Glomerular endothelial cell (primary cell): ENCODE measurements around the gene BEST2. TPM values are rescaled to one million over a fixed set of nuclear protein-coding genes. Genes with fewer than 3 reads are reported as not detected.

Experiments used
- DNase-seq: peaks from one replicate; pipeline ENCODE4 v3.0.0-alpha.2; 2011; ENCODE audit warnings: low read depth, low spot score; ENCODE audit errors: extremely low read depth
- total RNA-seq: library from RNA; depleted of rRNA; stranded (reverse); fragments of >200 nt; gene quantifications from 2 replicates; pipeline ENCODE4 v1.2.3, GENCODE V29; 2015

Gene BEST2
- total RNA-seq, 1 donor from 2014 or later: not detected

DNA sequence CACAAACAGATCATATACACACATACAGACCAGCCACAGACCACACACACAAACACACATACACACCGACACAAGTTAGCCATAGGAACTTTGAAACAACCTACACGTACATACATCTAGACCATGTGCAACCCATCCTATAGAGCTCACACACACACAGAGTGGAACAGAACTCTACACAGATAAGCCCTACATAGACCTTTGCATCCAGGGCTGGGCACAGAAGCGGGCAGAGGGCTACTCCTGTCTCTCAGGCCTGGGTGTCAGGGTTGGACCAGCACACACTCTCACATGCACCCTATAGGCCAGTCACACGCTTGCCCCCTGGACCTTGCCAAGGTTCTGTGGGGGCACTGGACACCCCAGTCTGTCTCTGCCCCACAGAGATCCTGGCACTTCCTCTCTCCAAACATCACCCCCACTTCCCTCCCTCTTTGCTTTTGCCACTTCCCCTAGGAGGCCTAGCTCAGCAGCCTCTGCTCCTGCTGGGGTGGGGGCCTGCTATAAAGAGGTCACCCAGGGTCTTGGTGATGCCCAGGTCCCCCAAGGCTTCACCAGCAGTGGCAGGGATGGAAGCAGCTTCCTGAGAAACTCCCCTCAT lies 33.9 kb downstream of the BEST2 start:
- DNase-seq: no peak

DNA sequence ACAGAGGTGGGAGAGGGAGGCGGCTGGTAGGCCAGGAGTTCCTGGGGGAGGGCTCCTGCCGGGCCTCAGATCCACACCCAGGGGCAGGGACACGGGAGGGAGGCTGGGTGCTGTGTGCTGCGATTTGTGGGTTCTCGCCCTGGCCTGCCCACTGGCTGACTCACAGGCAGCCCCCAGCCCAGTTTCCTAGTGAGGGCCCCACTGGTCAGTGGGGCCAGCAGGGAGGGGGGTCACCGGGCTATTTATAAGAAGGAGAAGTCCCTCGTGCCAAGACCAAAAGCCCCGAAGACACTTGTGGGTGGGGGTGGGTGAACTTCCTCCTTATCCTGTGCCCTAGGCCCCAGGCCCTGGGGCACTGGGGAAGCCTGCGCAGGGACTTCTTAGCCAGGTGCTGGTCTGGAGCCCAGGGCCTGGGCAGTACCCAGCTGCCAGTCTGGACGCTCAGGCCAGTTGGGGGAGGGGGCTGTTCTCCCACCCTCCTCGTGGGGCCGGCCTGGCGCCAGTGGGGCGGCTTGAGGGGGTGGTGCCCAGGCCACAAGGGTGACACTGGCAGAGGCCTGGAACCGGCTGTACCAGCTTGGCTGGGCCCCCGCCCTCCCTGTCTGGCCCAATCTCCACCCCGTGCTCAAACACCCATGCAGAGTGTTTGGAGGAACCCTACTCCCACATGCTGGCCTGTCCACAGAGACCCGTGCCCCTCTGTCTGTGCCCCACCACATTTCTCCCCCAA lies 34.7 kb downstream of the BEST2 start:
- no peak for DNase-seq

DNA sequence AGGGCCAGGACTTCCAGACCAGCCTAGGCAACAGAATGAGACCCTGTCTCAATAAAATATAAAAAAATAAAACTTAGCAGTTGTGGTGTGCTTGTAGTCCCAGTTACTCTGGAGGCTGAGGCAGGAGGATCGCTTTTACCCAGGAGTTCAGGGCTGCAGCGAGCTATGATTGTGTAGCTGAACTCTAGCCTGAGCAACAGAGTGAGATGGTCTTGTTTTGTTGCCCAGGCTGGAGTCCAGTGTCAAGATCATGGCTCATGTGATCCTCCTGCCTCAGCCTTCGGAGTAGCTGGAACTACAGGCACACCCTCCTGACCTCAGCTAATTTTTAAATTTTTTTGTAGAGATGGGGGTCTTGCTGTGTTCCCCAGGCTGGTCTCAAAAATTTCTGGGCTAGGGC lies 35.4 kb downstream of the BEST2 start:
- DNase-seq: no peak

DNA sequence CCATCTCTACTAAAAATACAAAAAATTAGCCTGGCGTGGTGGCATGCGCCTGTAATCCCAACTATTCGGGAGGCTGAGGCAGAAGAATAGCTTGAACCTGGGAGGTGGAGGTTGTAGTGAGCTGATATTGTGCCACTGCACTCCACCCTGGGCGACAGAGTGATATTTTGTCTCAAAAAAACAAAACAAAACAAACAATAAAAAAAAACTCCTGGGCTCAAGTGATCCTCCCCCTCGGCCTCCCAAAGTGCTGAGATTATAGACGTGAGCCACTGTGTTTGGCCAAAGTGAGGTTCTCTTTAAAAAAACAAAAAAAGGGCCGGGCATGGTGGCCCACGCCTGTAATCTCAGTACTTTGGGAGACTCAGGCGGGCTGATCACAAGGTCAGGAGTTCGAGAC lies 35.9 kb downstream of the BEST2 start:
- DNase-seq: no peak

- no peak for DNase-seq
Measured at GRCh38 chr19:12788042-12788681, 36.6 kb downstream of the BEST2 start.

DNA sequence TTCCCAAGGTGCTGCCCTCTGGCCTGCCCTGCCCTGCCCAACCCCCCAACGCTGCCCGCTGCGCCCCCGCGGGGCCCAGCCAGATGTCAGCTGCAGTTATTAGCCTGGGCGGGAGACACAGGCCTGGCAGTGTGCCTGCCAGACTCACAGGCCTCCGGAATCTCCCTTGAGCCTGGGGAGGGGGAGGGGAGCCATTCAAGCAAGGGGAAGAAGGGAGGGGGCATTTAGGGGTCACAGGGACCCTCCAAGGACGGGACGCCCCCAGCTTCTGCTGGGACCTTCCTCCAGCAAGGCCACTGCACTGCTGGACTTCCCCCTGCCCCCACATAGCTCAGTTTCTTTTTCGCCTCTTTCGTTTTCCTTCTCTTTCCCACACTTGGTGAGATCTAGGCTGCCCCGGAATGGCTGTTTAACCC lies 37.1 kb downstream of the BEST2 start:
- no peak for DNase-seq

DNA sequence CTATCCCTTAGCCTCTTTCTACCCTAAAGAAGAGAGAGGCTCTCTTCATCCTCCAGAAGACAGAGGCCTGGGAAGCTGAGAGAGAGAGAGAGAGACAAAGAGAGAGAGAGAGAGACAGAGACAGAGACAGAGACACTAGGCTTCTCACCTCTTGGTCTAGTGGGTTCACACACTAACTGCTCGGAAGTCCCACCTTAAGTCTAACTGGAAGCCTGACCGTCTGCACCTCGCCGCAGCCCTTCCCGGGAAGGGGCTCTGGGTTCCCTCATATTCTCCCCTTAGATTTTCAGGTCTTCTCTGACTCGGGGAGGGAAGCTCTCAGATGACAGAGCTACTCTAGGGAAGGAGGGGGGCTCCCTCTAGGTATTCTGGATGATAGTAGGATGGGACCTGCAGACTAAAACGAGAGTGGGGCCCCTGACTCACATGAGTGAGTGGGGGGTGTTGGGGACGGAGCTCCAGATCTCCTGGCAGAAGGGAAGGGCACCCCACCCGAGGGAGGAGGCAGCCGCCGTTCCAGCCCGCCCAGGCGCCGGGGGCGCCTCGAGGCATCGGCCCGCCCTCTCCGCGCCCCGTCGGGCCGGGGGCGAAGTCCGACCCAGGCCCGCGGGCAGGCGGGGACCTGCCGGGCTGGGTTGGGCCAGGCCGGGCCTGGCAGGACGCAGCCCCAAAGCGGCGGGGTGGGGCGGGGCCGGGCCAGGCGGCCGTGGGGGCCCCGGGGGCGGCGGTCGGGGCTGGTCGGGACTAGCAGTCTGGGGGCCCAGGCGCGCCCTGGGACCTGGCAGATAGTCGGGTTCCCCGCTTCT lies 37.7 kb downstream of the BEST2 start:
- DNase-seq: no peak

DNA sequence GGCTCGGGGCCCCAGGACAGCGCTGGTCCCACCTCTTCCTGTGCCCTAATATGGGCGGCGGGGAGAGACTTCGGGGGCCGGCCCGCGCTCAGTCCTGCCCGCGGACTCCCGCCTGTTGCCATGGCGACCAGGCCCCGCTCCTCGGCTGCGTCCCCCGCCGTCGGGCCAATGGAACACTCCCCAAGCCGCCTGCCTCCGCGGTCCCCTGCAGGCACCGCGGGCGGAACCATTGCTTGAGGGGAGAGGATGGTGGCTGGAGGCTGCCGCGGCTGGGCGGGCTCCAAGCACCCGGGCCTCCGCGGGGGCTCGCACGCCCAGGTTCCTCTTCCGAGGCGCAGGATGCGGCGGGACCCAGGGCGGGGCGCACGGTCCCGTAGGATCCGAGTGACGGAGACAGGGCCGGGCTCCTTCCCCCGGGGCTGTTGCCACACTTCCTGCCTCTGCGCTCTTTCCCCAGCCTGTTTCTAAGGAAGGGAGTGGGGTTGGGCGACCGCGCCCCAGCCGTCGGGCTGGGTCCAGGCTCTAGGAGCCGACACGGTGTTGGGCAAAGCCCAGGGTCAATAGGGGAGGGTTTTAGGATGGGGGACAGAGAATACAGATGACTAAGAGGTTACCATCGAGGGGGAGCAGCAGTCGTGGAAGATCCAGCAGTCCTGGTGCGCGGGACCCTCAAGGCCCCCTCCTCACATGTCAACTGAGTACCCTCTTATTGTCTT lies 38.5 kb downstream of the BEST2 start:
- no peak for DNase-seq

- DNase-seq: no peak
Measured at GRCh38 chr19:12790628-12791344, 39.2 kb downstream of the BEST2 start.

DNA sequence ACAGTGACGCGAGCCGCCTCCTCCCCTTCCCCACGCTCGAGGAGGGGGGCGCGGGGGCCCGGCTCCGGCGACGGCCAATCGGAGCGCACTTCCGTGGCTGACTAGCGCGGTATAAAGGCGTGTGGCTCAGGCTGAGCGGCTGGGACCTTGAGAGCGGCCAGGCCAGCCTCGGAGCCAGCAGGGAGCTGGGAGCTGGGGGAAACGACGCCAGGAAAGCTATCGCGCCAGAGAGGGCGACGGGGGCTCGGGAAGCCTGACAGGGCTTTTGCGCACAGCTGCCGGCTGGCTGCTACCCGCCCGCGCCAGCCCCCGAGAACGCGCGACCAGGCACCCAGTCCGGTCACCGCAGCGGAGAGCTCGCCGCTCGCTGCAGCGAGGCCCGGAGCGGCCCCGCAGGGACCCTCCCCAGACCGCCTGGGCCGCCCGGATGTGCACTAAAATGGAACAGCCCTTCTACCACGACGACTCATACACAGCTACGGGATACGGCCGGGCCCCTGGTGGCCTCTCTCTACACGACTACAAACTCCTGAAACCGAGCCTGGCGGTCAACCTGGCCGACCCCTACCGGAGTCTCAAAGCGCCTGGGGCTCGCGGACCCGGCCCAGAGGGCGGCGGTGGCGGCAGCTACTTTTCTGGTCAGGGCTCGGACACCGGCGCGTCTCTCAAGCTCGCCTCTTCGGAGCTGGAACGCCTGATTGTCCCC lies 39.9 kb downstream of the BEST2 start, which contains the start of gene JUNB:
Gene JUNB (plus strand): TSS at position 142 of the 706 bp plus-strand sequence. CDS start 286 bp downstream, at position 428.
- no peak for DNase-seq

DNA sequence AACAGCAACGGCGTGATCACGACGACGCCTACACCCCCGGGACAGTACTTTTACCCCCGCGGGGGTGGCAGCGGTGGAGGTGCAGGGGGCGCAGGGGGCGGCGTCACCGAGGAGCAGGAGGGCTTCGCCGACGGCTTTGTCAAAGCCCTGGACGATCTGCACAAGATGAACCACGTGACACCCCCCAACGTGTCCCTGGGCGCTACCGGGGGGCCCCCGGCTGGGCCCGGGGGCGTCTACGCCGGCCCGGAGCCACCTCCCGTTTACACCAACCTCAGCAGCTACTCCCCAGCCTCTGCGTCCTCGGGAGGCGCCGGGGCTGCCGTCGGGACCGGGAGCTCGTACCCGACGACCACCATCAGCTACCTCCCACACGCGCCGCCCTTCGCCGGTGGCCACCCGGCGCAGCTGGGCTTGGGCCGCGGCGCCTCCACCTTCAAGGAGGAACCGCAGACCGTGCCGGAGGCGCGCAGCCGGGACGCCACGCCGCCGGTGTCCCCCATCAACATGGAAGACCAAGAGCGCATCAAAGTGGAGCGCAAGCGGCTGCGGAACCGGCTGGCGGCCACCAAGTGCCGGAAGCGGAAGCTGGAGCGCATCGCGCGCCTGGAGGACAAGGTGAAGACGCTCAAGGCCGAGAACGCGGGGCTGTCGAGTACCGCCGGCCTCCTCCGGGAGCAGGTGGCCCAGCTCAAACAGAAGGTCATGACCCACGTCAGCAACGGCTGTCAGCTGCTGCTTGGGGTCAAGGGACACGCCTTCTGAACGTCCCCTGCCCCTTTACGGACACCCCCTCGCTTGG lies 40.7 kb downstream of the BEST2 start:
- no peak for DNase-seq

DNA sequence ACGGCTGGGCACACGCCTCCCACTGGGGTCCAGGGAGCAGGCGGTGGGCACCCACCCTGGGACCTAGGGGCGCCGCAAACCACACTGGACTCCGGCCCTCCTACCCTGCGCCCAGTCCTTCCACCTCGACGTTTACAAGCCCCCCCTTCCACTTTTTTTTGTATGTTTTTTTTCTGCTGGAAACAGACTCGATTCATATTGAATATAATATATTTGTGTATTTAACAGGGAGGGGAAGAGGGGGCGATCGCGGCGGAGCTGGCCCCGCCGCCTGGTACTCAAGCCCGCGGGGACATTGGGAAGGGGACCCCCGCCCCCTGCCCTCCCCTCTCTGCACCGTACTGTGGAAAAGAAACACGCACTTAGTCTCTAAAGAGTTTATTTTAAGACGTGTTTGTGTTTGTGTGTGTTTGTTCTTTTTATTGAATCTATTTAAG lies 41.3 kb downstream of the BEST2 start:
- DNase-seq: no peak

DNA sequence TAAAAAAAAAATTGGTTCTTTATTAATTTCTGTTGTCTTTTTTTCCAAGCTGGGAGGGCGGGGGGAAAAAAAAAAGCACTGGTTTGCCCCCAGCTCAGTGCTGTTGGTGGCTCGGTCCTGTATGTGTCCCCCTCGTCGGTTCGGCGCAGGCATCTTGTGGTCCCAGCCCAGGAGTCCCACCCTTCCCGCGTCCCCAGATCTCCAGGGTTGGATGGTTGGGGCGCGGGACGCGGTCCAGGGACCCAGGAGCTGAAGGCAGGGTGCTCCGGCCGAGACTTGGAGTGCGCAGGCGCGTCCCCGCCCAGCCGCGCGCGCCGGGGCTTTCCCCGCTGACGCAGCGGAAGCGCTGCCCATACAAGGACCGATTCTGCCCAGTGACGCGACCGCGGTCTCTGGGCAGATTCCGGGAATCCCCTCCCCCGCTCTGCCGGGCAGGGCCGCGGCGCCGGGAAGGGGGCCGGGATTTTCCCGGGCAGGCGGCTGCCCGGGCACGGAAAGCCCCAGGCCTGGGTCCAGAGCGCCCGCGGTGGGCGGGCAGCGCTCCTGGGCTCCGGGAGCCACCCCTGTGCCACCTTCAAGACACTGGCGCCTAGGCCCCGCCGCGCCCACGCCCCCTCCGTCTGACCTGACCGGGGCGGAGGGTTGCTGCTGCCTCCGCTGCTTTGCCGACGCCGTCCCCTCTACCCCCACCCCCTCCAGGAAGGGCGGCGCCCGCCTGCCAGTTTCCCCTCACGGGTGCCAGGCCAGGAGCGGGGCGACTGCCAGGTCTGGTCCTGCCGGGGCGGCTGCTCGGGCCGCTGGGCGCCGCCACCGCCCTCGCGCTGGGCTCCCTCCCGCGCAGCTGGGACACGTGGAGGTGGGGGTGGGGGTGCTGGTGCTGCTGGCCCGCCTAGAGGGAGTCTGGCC lies 42.0 kb downstream of the BEST2 start:
- no peak for DNase-seq

DNA sequence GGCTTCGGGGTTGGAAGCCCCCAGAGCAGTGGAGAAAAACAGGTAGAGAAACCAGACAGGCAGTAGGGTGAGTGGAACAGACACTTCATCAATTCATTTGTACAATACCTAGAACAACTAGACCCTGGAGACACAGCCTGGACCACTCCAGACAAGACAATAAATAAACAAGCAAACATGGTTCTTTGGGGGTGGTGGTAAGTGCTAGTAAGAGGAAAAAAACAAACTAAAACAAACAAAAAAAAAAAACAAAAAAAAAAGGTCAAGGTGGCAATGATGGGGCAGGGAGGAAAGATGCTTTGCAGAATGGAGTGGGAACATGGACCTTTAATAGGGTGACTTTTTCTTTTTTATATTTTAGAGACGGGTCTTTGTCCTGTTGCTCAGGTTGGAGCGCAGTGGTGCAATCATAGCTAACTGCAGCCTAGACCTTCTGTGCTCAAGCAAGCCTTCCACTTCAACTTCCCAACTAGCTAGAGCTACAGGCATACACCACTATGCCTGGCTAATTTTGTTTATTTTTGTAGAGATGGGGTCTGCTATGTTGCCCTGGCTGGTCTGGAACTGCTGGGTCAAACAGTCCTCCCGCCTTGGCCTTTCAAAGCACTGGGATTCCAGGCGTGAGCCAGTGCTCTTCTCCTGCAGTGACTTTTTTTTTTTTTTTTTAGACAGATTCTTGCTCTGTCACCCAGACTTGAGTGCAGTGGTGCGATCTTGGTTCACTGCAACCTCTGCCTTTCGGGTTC lies 42.8 kb downstream of the BEST2 start:
- DNase-seq: no peak

- DNase-seq: no peak
Measured at GRCh38 chr19:12794971-12795381, 43.4 kb downstream of the BEST2 start.
